HG03457 (cell line): ENCODE results near the gene FAU.
A peak's percentile ranks its signal among the peaks of the same experiment; 100 is the strongest.

Source experiments
- ATAC-seq: cut with Tn5 transposase; IDR thresholded peaks from one replicate; pipeline ENCODE4 v1.9.1; 2021; ENCODE audit warnings: moderate number of reproducible peaks; ENCODE audit not compliant: unreplicated experiment

FAU gene

DNA sequence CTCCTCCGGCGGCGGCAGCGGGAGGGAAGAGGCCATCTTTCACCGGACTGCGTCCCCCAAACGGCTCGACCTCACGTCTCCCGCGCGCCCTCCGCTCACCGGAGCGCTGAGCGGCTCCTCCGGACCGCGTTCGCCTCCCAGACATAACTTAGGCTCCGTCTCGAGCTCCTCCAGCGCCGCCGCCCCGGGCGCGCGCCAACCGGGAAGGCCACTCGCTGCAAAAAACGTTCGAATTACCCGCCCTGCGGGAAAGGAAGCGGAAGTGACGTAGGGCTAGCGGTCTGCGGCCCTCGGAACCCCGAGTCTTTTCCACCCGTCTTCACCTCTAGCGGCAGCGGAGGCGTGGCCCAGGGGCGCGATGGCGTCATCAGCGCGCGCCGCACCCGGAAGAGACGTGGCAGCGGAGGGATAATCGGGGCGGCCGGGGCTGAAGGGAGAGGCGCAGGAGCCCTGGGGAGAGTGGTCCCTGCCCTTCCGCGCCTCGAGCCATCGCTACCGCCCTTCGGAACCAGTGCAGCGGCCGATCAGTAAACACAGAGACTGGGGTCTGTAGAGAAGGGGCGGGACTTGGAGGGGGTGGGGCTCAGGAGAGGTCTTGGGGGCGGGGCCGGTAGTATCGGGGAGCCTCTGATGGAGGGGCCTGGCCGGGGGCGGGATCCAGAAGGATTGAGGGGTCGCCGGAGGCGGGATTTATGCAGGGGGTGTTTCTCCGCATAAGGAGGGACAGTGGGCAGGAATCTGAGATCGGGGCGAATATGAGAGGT is 37.9 kb downstream of the FAU start, which contains the start of the genes CDCA5 and ZFPL1:
Gene CDCA5 (minus strand): TSS at position 207 of the 764 bp plus-strand sequence. CDS start 62 bp downstream, at position 145.
Gene ZFPL1 (plus strand): TSS at position 389 of the 764 bp plus-strand sequence. CDS start 477 bp downstream, outside the sequence.
- peak; percentile 44 for ATAC-seq

DNA sequence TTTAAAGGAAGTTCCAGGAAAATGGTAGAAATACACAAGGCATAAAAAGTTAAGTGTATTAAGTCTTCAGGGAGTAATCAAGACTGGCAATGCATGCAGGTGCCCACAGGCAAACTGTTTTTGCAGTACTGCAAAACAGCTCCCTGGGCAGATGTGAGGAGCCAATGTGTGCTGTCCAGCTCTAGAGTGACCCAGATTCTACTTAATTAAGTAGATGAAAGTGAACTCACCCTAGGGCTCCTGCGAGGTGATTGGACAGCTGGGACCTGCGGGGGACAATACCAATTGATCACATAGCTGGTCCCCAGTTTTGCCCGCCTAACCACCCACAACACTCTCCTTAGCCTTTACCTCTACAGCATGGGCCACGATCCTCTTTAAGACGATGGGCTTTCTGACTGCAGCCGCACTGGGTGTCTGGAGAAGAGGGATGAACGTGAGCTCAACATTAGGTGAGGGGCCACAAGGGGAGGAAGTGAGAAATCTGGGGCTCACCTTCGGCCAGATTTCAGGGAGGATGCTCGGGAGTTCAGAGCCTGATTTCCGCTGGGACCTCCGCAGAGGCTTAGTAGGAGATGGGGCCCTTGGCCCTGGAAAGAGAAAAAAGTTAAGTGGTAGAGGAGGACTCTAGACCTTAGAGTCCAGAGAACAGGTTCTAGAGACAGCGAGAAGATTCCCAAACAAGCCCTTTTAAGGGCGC is 38.6 kb downstream of the FAU start:
- peak; percentile 5 for ATAC-seq

DNA sequence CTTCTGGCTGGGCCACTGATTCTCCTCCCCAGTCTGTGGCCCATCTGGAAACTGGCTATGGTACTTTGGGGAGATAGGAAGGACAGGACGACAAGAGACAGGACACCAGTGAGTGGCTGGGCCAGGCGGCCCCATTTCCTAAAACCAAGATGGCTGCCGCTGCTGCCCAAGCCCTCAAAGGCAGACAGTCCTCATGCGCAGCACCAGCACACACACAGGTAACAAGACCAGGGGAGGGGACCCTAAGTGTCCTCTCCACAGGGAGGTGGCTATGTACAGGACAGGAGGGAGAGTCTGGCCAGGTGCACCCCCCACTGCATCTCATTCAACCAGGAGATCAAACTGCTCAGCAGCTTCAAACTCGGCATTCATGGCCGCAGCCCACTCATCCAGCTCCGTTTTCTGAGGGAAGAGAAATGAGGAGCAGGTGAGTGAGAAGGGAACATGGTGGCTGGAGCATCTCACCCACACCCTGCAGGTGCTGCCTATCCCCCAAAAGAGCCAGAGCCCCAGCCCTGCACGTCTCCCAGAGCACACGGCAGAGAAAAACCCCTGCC is 43.1 kb downstream of the FAU start:
- ATAC-seq, result no peak

DNA sequence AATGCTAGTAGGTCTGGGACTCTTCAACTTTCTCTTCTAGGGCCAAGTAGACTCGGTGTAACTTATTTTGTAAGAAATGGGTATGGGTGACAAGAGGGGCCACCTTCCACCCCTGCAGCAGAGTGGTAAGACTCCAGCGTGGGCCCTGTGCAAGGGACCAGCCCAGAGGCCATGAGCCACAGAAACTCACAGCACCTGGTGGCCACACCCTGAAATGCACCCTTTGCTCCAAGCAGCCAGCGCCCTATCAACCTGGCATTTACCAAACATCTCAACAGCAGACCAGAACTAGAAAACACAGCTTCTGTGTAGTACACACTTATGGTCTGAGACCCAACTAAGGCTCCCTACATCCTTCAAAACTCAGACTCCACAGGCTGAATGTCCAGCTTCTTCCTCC is 43.8 kb downstream of the FAU start:
- no peak for ATAC-seq

DNA sequence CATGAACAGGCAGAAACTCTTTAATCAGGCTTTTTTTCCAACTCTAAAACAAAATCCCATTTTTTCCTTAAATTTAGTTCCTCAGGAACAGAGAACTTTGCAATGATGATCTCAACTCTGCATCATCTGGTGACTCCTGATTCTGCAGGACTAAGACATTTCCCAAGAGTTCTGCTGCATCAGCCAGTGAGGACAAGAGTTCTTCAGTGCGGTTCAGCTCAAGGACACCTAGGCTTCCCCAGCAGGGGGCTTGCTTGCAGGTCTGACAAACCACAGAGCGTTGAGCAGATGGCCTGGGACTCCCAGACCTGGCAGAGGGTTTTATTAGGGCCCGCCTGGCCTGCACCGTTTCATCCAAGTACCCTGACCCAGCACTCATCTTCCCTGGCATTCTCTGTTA is 44.5 kb downstream of the FAU start:
- ATAC-seq, result no peak

DNA sequence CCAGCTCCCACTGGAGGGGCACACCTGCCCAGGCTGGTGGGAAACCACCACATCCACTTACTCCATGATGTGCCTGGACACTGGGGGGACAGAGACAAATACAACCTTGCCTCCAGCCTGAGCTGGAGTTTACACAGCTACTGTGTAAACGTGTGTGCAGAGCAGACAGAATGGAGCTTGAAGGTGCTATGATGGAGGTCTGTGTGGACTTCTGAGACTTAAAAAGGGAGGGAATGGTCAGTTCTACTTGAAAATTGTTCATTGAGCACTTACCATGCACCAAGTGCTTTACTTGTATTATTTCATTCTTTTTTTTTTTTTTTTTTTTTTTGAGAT is 49.3 kb downstream of the FAU start:
- no peak for ATAC-seq

DNA sequence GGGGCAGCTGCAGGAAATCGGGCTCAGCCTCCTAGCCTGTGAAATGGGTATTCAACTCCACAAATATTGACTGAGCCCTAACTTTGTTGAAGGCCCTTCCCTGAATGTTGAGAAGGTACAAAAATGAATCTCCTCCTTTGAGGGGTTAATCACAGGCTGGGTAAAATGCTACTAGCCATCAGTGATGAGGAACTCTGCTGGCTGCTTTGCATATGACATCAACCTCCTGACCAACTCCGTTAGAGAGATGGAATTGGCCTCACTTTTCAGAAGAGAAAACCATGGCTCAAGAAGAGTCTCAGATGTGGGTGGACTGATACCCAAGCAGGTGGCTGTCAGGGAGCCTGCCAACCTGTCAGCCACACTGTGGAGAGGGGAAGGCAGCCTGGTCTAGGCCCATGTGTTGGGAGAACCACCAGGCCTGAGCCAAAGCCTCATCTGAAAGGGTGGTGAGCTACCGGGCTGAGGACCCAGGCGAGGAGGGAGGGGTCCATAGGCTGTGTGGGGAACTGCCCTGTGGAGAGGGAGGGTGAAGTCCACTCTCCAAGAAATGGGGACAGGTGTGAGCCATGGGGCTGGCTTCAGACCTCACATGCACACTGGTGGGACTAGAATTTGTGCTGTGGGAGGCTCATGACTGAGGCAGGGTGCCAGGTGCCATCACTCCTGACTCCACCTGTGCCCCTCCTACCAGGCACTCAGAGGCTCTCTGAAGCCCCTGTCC is 49.9 kb downstream of the FAU start:
- ATAC-seq, result no peak
